Keratinocyte (primary cell): Measurements from ENCODE around the gene FMN2.

Source experiments
- EZH2 ChIP-seq: IDR thresholded peaks from one replicate; pipeline ENCODE4 v1.6.1; 2012; ENCODE audit warnings: inconsistent platforms, mild to moderate bottlenecking, low read length, moderate library complexity
- TF ChIP-seq, protein P1 (sequence below), 3 experiments: IDR thresholded peaks in 1 of 3; conservative IDR thresholded peaks in 1 of 3; optimal IDR thresholded peaks in 1 of 3; 2 replicates in 2 of 3; 3 replicates in 1 of 3; pipeline versions ENCODE3 to v1.5.1; 2011; ENCODE audit warnings: low read length in 3 of 3, mild to moderate bottlenecking in 3 of 3, moderate library complexity in 2 of 3, control low read depth in 1 of 3, inconsistent platforms in 1 of 3; ENCODE audit not compliant: insufficient read depth in 2 of 3; ENCODE audit errors: extremely low read depth in 1 of 3

DNA sequence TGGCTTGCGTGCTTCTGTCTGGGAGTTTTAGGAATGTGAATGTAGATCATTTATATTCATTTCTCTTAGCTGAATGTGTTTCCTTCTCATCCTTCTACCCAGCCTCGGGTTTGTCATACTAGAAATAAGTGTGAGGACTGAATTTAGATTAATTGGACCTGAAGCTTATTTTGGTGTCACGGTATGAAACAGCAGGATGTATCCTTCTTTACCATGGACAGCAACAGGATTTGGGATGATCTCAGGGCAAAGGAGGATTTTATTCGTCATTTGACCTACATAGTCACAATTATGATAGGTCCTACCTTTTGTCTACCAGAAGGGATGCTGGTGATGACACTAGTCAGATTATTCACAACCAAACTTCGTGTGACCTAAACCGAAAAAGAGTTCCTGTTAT lies 127.4 kb downstream of the FMN2 start:
- TF ChIP-seq, protein P1, sequence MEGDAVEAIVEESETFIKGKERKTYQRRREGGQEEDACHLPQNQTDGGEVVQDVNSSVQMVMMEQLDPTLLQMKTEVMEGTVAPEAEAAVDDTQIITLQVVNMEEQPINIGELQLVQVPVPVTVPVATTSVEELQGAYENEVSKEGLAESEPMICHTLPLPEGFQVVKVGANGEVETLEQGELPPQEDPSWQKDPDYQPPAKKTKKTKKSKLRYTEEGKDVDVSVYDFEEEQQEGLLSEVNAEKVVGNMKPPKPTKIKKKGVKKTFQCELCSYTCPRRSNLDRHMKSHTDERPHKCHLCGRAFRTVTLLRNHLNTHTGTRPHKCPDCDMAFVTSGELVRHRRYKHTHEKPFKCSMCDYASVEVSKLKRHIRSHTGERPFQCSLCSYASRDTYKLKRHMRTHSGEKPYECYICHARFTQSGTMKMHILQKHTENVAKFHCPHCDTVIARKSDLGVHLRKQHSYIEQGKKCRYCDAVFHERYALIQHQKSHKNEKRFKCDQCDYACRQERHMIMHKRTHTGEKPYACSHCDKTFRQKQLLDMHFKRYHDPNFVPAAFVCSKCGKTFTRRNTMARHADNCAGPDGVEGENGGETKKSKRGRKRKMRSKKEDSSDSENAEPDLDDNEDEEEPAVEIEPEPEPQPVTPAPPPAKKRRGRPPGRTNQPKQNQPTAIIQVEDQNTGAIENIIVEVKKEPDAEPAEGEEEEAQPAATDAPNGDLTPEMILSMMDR (optimal IDR thresholded peaks at IDR 0.05 in 1 of 3, IDR thresholded peaks at IDR 0.05 in 1 of 3, conservative IDR thresholded peaks at IDR 0.05 in 1 of 3; ENCODE audit: extremely low read depth in 1 of 3, insufficient read depth in 2 of 3, low read length in 3 of 3) = no peak
- no peak for TF ChIP-seq EZH2
